GM12872 (cell line): ENCODE results near the gene NLGN2.

ENCODE experiments used
- CTCF ChIP-seq: IDR thresholded peaks from 3 replicates; pipeline ENCODE4 v1.5.1; 2011; ENCODE audit warnings: low read depth, mild to moderate bottlenecking, low read length, moderate library complexity; ENCODE audit not compliant: insufficient read depth

Gene NLGN2

GRCh38 chr17:7384489-7385081 is 23.1 kb upstream of the NLGN2 start:
- no peak for TF ChIP-seq CTCF

GRCh38 chr17:7388856-7389255 is 18.8 kb upstream of the NLGN2 start:
- no peak for TF ChIP-seq CTCF

- no peak for TF ChIP-seq CTCF
Observed at GRCh38 chr17:7389924-7390910, 17.4 kb upstream of the NLGN2 start.

GRCh38 chr17:7391307-7391706 is 16.3 kb upstream of the NLGN2 start:
- TF ChIP-seq CTCF, result no peak

- TF ChIP-seq CTCF, result no peak
Observed at GRCh38 chr17:7392696-7393612, 14.7 kb upstream of the NLGN2 start.

- 0 out of 3 replicates have a peak, but pooled peaks have one; percentile 6 for TF ChIP-seq CTCF
Observed at GRCh38 chr17:7393613-7394451, 13.8 kb upstream of the NLGN2 start.
